ENCODE measurements around the gene ANLN.
A peak's percentile ranks its signal among the peaks of the same experiment; 100 is the strongest.
"Not testable (repeated sequence)": the region's sequence is repeated elsewhere in the genome, so short reads cannot be mapped to it uniquely, and the experiment has no call there.

ANLN gene

DNA sequence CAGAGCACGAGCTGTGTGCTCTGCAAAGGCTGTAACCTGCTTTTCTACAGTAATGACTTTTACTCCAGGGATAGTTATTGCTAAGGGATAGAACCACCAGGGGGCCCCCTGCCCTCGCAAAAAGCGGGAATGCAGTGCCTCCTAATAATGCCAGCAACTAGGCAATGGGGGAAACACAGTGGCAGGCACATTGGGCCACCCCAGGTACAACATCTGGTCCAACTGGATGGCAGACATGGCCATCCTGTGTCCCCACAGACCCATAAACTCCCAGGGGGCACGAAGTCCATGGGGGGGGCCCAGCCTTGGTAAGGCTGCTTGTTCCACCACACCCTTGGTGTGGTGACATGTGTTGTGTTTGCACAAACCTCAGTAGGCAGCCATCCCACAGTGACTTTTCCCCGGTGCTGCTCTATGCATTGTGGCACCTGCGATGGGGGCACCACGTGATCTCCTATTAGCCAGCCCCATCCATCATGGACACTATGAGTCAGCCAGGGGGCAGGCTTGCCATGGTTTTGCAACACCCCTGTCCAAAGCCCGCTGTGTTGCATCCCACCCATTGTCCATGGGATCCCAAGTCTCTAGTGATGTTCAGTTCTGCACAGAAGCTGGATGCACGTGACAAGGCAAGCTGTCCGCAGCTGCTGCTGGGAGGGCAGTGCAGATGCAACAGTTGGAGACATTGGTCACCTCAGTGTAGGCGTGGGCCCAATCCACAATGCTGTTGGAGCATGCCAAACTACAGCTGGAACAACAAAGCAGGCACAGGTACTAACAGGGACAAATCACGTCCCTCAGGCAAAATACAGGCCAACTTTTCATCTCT lies 84.0 kb downstream of the ANLN start:
- peak; percentile 64 for DNase-seq

DNA sequence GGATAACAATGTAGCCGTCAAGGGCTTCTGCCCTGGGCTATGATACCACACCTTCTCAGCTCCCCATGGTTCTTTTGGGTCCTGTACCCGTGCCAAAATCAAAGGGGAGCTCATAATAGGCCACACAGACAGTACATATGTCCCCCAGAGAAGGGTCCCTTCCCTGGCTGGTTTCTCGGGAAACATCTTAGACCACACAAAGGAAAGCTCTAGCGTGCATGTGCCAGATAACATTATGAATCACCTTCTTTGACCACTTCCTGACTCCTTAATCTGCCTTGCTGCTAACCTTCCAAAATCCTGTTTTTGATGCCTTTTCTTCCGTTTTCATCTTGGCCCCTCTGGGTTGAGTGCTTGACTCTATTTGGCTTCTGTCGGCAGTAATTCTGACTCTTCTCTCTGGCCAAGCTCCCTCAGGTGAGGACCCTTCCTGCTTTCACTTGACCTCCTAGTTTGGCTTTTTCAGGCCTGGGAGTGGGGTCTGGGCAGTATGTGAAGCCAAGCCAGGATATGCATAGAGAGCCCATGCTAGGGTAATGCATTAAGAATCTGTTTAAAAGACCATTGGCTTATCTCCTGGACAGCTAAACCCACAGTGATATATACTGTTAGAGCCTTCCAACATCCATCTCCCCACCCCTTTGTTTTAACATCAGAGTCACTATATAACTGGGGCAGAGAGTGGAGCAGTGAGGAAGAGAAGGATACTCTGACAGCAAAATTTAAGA lies 84.8 kb downstream of the ANLN start:
- DNase-seq: no peak

DNA sequence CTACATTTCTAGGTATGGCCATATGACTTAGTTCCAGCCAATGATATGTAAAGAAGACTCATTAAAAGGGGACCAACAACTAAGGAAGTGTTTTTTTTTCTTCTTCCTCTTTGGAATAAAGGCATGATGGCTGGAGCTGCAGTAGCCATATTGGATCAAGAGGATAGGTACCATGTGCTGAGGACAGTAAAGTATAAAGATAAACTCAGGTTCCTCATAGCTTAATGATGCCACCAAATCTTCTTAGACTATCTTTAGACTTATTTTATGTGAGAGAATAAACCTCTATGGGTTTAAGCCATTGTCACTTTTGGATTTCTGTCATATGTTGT lies 85.3 kb downstream of the ANLN start:
- no peak for DNase-seq

- no peak for DNase-seq
Observed at GRCh38 chr7:36475381-36475780, 85.7 kb downstream of the ANLN start.

DNA sequence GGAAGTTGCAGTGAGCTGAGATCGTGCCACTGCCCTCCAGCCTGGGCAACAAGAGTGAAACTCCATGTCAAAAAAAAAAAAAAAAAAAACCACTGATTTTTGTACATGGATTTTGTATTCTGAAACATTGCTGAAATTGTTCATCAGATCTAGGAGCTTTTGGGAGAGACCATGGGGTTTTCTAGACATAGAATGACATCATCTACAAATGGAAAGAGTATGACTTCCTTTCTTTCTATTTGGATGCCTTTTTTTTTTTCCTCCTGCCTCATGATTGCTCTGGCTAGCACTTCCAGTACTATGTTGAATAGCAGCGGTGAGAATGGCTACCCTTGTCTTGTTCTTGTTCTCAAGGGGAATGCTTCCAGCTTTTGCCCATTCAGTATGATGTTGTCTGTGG lies 89.1 kb downstream of the ANLN start:
- no peak for DNase-seq

- DNase-seq: not testable (repeated sequence)
Observed at GRCh38 chr7:36483853-36484252, 94.2 kb downstream of the ANLN start.

DNA sequence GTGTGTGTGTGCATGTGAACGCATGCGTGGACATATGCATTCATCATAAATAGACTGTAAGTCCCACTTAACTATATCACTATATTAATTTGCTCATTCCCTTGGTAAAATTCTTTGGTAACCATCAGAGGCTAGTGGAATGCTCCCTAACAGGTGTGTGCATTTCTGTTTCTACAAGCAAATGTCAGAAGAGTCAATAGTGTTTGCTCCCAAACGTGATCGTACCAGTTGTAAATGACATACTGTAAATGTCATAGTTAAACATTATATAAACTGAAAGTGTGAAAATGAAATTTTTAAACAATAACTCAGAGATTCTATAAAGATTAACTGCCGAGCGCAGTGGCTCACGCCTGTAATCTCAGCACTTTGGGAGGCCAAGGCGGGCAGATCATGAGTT lies 94.6 kb downstream of the ANLN start:
- DNase-seq: no peak

DNA sequence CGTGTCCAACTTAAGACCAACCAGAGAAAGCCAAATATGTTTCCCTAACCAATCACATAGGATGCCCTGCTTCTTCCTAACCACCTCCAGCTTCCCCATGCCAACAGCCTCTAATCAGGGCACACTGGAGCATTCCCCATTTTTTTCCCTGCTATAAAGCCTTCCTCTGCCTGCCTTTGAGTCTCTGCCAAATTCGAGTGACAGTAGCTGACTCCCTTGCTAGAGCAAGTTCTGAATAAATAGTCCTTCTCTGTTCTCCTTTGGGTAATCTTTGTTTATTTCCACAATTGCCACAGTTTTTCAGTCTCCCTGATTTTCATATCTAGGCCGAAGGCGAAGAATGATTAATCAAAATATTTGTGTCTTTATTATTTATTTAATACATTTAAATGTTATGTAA lies 96.7 kb downstream of the ANLN start:
- no peak for DNase-seq

DNA sequence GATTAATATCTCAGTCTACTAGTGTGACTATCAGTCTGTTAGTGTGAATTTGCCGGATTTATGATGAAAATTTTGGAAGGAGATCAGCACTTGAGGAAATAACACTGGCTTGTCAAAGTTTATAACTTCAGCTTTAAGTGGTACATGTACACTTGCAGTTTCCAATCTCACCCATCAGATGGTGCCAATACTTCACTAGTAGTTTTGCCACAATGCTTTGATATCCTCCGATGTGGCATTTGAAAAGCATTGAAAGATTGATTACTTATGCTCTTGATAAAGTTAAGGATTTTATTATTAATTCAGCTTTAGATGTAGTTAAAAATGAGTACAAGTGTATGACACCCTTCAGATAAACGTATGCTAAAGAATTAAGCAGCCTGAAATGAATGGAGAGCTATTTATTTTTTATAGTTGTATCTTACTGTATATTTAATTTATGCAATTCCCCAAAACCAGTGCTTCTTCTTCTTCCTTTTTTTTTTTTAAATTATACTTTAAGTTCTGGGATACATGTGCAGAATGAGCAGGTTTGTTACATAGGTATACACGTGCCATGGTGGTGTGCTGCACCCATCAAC lies 98.2 kb downstream of the ANLN start:
- peak; percentile 68 for DNase-seq

DNA sequence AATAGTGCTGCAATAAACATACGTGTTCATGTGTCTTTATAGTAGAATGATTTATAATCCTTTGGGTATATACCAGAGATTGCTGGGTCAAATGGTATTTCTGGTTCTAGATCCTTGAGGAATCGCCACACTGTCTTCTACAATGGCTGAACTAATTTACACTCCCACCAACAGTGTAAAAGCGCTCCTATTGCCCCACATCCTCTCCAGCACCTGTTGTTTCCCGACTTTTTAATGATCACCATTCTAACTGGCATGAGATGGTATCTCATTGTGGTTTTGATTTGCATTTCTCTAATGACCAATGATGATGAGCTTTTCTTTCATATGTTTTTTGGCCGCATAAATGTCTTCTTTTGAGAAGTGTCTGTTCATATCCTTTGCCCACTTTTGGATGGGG lies 99.0 kb downstream of the ANLN start:
- DNase-seq: not testable (repeated sequence)

DNA sequence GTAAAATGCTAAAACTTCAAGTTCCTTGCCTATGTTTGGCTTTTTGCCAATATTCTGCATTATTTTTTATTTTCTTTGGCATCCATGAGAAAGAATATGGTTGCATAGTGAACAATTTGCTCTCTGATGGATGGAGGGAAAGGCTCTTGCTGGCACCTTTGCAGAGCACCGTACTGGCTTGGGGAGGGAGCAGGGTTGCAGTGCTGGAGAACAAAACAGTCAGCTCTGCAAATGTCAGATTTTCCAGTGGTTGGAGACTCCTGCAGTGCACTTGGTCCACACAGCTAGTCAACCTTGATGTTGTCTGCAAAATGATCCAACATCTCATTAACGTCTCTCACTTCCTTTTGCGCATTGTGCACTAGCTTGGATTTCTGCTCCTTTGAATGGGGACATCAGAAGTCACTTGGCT lies 100.8 kb downstream of the ANLN start:
- no peak for DNase-seq

DNA sequence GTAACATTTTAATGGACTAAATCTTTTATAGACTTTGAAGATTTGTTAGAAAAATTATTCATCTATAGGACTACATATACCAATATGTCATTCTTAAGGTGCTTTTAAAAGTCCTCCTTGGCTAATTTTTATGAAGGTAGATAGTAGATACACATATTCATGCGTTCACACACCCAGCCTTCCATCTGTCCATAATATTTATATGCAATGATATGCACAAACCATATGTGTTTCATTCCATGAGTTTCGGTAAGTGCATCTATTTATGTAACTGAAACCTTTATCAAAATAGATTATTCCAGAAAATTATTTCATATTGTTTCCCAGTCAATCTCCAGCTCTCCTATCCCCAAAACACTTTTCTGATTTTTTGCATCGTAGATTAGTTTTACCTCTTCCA lies 101.7 kb downstream of the ANLN start:
- DNase-seq: no peak

DNA sequence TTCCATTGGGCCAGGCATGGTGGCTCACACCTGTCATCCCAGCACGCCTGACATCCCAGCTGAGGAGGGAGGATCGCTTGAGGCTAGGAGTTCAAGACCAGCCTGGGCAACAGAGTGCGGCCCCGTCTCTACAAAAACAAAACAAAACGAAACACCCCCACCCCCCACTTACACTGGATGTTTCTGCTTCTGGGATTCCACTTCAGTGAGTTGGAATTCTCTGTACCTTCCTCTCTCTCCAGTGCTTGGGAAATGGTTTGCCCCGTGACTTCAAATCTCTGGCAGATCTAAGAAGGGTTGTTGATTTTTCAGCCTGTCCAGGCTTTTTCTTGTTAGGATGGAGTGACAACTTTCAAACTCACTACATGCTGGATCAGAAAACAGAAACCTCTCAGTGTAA lies 106.9 kb downstream of the ANLN start:
- no peak for DNase-seq

- not testable (repeated sequence) for DNase-seq
Observed at GRCh38 chr7:36497176-36497575, 107.5 kb downstream of the ANLN start.

GRCh38 chr7:36497775-36498174 lies 108.1 kb downstream of the ANLN start:
- DNase-seq: no peak

Measured in NCI-H345 (cell line).